Bronchial epithelial cell (primary cell): Measurements from ENCODE around the gene FOXD4. TPM values are rescaled to one million over a fixed set of nuclear protein-coding genes. Genes with fewer than 3 reads are reported as not detected.
"Not testable (repeated sequence)": the region's sequence is repeated elsewhere in the genome, so short reads cannot be mapped to it uniquely, and the experiment has no call there.

Source experiments
- DNase-seq: peaks from one replicate; pipeline ENCODE4 v3.0.0-alpha.2; 2010; ENCODE audit warnings: low read depth
- FAIRE-seq: peaks from 2 replicates; lab custom pipeline; 2011; peaks lifted over from hg19 to GRCh38; lab: Jason Lieb, UNC
- H3K27me3 ChIP-seq: 2 replicates; pipeline ENCODE4 v1.5.1; 2011; ENCODE audit warnings: low read length; ENCODE audit not compliant: control insufficient read depth, insufficient read depth
- H3K36me3 ChIP-seq: 2 replicates; pipeline ENCODE4 v1.5.1; 2011; ENCODE audit warnings: low read length; ENCODE audit not compliant: control insufficient read depth, insufficient read depth
- H3K4me3 ChIP-seq: 2 replicates; pipeline ENCODE4 v1.5.1; 2011; ENCODE audit warnings: mild to moderate bottlenecking, low read depth, low read length, control low read depth
- total RNA-seq: library from RNA; depleted of rRNA; stranded (reverse); fragments of >200 nt; gene quantifications from 2 replicates; pipeline ENCODE4 v1.2.1, GENCODE V29; 2014

FOXD4 gene
- total RNA-seq, 1 donor from 2014 or later: 0.26 TPM

DNA sequence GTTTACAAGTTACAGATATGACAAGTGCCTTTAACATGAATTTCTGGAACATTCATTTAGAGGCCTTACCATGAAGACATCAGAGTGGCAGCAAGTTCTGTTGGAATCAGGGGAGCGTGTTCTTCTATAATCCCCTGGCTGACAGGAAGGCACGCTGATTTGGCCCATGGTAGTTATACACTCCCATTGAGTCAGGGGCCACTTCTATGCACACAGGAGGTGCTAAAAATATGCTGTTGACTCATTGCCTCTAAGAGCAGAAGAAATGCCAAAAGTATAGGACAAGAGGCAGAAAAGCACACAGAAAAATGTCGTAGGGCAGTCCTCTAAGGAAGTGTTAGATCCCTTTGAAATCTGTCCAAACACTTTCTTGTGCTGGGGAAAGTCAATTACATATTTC is 39.9 kb downstream of the FOXD4 start:
- H3K4me3 ChIP-seq, DNase-seq, FAIRE-seq: not testable (repeated sequence)

DNA sequence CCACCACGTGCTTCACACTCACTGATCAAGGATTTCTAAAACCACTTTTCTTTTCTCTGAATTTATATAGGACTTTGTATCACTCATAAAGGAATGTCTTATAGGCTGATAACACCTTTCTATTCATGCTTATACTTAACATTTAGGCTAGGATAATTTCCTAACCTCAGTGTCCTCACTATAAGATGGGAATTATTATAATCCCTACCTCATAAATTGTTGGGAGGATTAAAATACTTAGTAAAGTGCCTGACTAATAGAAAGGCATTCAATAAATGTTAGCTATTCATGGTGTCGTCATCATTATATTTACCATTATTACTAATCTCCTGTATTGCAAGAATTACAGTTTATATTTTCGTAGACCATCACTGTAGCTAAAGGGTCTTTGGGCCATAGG is 41.8 kb downstream of the FOXD4 start:
- not testable (repeated sequence) for H3K4me3 ChIP-seq, H3K27me3 ChIP-seq, FAIRE-seq, H3K36me3 ChIP-seq, DNase-seq

More for the DNA sequence above, 39.9 kb downstream of the FOXD4 start:
- not testable (repeated sequence) for H3K36me3 ChIP-seq, H3K27me3 ChIP-seq

DNA sequence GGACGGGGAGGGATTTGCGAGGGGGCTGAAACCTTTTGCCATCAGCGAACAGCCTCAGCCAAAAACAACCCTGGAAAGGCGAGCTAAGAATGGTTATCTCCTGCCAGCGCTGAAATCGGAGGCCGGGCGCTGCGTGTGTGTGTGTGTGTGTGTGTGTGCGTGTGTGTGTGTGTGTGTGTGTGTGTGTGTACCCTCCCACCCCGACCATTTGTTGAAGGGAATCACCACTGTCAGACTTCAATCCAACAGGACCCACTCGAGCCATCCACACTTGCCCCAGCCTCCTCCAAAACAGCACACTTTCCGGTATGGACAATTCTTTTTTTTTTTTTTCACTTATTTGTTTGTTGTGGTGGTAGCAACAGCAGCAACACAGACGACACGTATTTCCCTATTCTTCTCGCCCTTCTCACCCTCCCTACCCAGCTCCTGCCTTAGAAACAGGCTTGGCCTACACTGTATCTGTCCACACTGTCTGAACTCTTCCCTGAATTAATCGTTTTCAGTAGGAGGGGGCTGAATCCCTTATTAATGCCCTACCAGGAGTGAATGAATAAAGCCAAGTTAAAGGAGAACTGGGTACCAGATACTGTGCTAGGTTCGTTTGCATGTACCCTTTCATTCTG is 44.2 kb downstream of the FOXD4 start:
- H3K4me3 ChIP-seq: peak overlapping the region; percentile 27
- FAIRE-seq: not testable (repeated sequence)

DNA sequence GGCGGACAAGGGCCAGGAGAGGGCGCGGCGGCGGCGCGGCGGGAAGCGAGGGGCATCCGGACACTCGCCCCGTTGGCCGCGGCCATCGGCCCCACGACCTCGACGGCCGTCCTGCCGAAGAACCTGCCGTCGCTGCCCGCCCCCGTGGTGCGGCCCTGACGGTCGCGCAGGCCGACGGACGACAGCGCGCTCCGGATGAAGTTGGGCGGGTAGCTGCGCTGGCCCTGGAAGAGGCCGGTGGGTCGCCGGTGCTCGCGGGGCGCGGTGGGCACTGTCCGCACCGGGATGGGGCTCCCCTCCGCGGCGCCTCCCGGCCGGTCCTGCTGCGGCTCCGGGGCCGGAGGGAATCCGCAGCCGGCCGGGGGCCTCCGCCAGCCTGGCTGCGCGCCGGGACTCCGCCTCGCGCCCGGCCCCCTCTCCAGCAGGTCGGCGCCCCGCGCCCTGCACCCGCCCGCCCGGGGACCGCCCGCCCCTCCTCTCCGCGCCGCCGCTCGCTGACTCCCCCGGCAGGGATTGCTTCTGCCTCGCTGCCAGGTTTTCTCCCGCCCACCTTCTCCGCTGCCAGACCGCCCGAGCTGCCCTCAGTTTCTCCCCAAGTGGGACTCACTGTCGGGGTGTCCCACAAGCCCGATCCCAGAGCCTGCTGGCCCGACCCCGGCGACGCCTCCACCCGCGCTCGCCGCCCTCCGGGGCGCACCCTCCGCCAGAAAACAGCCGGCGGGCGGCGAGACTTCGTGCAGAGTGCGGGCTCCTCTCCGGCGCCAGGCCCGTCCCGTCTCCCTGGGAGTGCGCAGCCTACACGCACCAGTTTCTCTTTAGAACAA is 44.9 kb downstream of the FOXD4 start:
- peak overlapping the region; percentile 27 for H3K4me3 ChIP-seq
- FAIRE-seq, H3K27me3 ChIP-seq, H3K36me3 ChIP-seq, DNase-seq: not testable (repeated sequence)

More for the DNA sequence above, 44.2 kb downstream of the FOXD4 start:
- not testable (repeated sequence) for DNase-seq, H3K36me3 ChIP-seq, H3K27me3 ChIP-seq

Other genes with a start within 250 kb of the FOXD4 start
- 7.4 and 9.1 TPM in 2 replicates for gene WASHC1, start 89.0 kb downstream of the FOXD4 start, total RNA-seq
- gene ZNG1A, start 60.6 kb upstream of the FOXD4 start, total RNA-seq: 59.9 and 78.5 TPM in 2 replicates
- gene DOCK8, start 96.4 kb upstream of the FOXD4 start, total RNA-seq: 0.26 and 0.38 TPM in 2 replicates